DND-41 (cell line): ENCODE data around the gene SDF2L1.

ENCODE experiments used
- ATAC-seq: fragments of 200-7000 bp; cut with Tn5 transposase; 3 replicates; pipeline ENCODE4 v1.9.1; 2021; ENCODE audit warnings: low read depth; ENCODE audit not compliant: insufficient read depth
- DNase-seq: peaks from one replicate; pipeline ENCODE4 v3.0.0-alpha.2; 2020
- H2AFZ ChIP-seq: 2 replicates; pipeline ENCODE4 v1.6.0; 2012; ENCODE audit warnings: low read depth, low read length
- H3K27ac ChIP-seq: 2 replicates; pipeline ENCODE4 v1.5.1; 2012; ENCODE audit warnings: low read length, inconsistent platforms
- H3K27me3 ChIP-seq: fragments of 200-600 bp; sonication (generic); 2 replicates; pipeline ENCODE4 v1.6.0; 2012; ENCODE audit warnings: low read length, mild to moderate bottlenecking, inconsistent platforms; ENCODE audit not compliant: insufficient read depth, poor library complexity
- H3K36me3 ChIP-seq: 2 replicates; pipeline ENCODE4 v1.5.1; 2012; ENCODE audit warnings: low read length, inconsistent platforms; ENCODE audit not compliant: insufficient read depth
- H3K4me1 ChIP-seq: 2 replicates; pipeline ENCODE4 v1.5.1; 2012; ENCODE audit warnings: mild to moderate bottlenecking, low read length; ENCODE audit not compliant: insufficient read depth
- H3K4me2 ChIP-seq: 2 replicates; pipeline ENCODE4 v1.6.0; 2012; ENCODE audit warnings: mild to moderate bottlenecking, moderate library complexity, low read length, inconsistent platforms; ENCODE audit not compliant: insufficient read depth
- H3K4me3 ChIP-seq, 2 experiments: fragments of 200-600 bp in 1 of 2; shearing (Covaris generic) in 1 of 2; 2 replicates each; pipeline ENCODE4 v1.5.1; 2012 to 2016; ENCODE audit warnings: inconsistent platforms in 2 of 2, low read length in 2 of 2, mild to moderate bottlenecking in 2 of 2, low read depth in 1 of 2, moderate library complexity in 1 of 2
- H3K79me2 ChIP-seq: 2 replicates; pipeline ENCODE4 v1.6.0; 2012; ENCODE audit warnings: low read length, inconsistent platforms; ENCODE audit not compliant: insufficient read depth
- H3K9ac ChIP-seq: 2 replicates; pipeline ENCODE4 v1.6.0; 2012; ENCODE audit warnings: low read depth, mild to moderate bottlenecking, inconsistent platforms, low read length, moderate library complexity
- H3K9me3 ChIP-seq: 2 replicates; pipeline ENCODE4 v1.5.1; 2012; ENCODE audit warnings: low read length, moderate library complexity, mild to moderate bottlenecking, inconsistent platforms; ENCODE audit not compliant: insufficient read depth, severe bottlenecking
- H4K20me1 ChIP-seq: 2 replicates; pipeline ENCODE4 v1.6.0; 2012; ENCODE audit warnings: low read length; ENCODE audit not compliant: insufficient read depth
- EZH2 ChIP-seq: IDR thresholded peaks from 3 replicates; pipeline ENCODE4 v1.6.1; 2012; ENCODE audit warnings: borderline replicate concordance, low read depth, mild to moderate bottlenecking, moderate library complexity, low read length, inconsistent platforms; ENCODE audit not compliant: severe bottlenecking
- TF ChIP-seq, protein P1 (sequence below): IDR thresholded peaks from 2 replicates; pipeline ENCODE4 v1.5.1; 2012; ENCODE audit warnings: borderline replicate concordance, low read length, moderate library complexity, mild to moderate bottlenecking; ENCODE audit not compliant: poor library complexity, severe bottlenecking; ENCODE audit errors: extremely low read depth

Gene SDF2L1

DNA sequence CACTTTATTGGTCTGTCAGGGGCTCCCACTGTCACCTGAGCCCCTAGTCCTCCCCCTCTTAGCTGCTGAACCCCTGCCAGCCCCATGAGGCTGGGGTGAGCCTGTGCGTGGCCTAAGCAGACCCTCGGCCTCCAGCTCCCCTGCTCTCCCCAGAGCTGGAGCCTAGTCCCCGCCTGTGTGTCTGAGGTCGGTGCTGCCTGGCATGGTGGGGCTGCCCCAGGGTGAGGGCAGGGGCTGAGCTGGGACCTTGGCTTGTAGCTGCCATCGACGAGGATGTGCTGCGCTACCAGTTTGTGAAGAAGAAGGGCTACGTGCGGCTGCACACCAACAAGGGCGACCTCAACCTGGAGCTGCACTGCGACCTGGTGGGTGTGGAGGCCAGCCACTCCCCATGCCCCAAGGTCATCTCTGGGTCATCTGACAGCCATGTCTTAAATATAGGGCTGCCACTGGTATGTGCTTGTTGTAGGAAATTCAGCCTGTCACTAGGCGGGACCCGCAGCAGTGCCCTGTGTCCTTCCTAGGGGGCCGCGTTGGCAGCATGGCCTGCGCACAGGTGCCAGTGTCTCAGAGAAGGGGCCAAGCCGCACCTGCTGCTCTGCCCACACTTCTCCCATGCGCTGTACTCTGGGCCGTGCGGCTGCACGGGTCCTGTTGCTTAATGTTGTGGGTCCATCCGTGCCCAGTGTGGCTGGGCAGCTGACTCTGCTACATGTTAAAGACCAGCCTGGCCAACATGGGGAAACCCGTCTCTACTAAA lies 44.7 kb downstream of the SDF2L1 start:
- peaks cover 67% of the 10 kb centered on the region for H3K36me3 ChIP-seq

DNA sequence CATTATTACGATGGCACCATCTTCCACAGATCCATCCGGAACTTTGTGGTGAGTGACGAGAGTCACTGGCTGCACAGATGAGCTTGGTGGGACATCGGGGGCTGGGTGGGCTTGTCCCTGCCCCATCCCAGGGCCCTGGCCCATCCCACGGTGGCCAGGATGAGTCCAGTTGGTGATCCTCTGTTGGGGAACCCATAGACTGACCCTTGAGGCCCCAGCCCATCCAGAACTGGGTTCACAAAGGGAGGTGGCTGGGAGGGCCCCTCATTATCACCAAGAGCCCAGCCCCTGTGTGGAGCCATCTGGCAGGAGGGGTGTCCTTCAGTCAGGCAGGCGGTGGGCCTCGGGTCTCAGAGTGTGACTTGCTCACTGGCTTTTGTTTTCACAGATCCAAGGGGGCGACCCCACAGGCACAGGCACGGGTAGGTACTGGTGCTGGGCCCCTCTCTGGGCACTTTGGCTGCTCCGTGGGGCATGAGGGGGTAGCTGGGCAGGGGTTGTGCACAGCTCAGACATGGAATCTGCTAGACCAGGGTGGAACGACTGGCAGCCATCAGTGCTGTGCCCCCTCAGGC lies 45.7 kb downstream of the SDF2L1 start:
- no peak overlapping the region for H3K27ac ChIP-seq
- H3K4me2 ChIP-seq: no peak overlapping the region
- H3K36me3 ChIP-seq: peaks cover 59% of the 10 kb centered on the region
- ATAC-seq: peak; percentile 6; the same call in 1 of the 3 replicates
- H3K4me1 ChIP-seq: no peaks in the 10 kb centered on the region
- no peaks in the 10 kb centered on the region for H3K9me3 ChIP-seq
- no peak for DNase-seq
- H3K79me2 ChIP-seq: no peaks in the 10 kb centered on the region
- no peak overlapping the region for H3K9ac ChIP-seq
- H2AFZ ChIP-seq: no peak overlapping the region
- no peak overlapping the region for H3K4me3 ChIP-seq
- no peaks in the 10 kb centered on the region for H3K27me3 ChIP-seq
- H4K20me1 ChIP-seq: no peaks in the 10 kb centered on the region; the same call in 1 of the 2 replicates
- TF ChIP-seq, protein P1, sequence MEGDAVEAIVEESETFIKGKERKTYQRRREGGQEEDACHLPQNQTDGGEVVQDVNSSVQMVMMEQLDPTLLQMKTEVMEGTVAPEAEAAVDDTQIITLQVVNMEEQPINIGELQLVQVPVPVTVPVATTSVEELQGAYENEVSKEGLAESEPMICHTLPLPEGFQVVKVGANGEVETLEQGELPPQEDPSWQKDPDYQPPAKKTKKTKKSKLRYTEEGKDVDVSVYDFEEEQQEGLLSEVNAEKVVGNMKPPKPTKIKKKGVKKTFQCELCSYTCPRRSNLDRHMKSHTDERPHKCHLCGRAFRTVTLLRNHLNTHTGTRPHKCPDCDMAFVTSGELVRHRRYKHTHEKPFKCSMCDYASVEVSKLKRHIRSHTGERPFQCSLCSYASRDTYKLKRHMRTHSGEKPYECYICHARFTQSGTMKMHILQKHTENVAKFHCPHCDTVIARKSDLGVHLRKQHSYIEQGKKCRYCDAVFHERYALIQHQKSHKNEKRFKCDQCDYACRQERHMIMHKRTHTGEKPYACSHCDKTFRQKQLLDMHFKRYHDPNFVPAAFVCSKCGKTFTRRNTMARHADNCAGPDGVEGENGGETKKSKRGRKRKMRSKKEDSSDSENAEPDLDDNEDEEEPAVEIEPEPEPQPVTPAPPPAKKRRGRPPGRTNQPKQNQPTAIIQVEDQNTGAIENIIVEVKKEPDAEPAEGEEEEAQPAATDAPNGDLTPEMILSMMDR: no peak
- no peak for TF ChIP-seq EZH2

More for the DNA sequence above, 44.7 kb downstream of the SDF2L1 start:
- Histone ChIP-seq H3K4me3 (no peak overlapping the region), H3K79me2 (no peaks in the 10 kb centered on the region), H4K20me1 (peaks cover 2% of the 10 kb centered on the region; the same call in 1 of the 2 replicates), H3K4me1 (no peaks in the 10 kb centered on the region), H3K27me3 (no peaks in the 10 kb centered on the region), H3K9ac (no peak overlapping the region), H3K4me2 (no peak overlapping the region), H3K27ac (no peak overlapping the region), H2AFZ (no peak overlapping the region), H3K9me3 (no peaks in the 10 kb centered on the region)
- no peak for DNase-seq
- TF ChIP-seq, protein P1: no peak
- TF ChIP-seq EZH2: no peak
- ATAC-seq: no peak

DNA sequence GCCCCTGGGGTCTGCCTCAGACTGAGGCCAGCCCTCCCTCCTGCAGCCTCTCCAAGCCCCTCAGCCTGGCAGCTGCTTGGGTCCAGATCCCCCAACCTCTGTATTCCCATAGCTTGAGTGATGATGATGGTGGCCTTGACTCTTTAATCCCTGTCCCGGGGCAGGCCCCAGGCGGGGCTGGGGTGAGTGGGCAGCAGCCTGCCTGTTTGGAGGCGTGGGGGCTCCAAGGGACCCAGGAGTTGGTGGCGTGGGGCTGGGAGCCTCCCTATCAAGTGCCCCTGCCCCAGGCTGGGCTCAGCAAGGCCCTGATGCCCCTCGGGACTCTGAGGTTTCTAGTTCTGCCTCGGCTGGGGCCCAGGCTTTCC lies 46.2 kb downstream of the SDF2L1 start:
- no peak overlapping the region for H3K4me2 ChIP-seq
- no peaks in the 10 kb centered on the region for H3K27me3 ChIP-seq
- no peak for TF ChIP-seq EZH2

DNA sequence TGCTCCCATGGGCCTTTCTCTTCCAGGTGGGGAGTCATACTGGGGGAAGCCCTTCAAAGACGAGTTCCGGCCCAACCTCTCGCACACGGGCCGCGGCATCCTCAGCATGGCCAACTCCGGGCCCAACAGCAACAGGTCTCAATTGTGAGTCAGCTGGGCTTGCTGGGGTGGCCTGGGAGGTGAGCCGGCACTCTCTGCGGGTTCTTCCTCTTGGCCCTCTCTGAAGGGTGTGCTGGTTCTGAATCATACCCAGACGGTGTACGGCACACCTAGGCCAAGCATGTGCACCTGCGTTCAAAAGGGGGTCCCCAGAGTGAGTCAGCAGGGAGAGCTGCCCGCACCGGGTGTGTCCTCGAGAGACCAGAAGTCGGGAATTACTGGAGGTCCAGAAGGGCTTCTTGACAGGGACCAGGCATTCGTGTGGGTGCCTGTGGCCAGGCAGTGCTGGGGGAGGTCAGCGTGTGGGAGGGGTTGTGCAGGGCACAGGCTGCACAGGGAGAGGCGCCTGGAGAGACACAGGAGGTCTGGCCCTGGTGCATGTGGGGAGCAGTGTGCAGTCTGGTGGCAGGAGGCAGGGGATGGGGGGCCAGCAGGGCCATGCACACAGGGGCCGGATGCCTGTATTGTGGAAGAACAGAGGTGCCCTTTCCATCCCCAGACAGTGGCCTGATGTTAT lies 46.7 kb downstream of the SDF2L1 start:
- H3K27ac ChIP-seq: no peak overlapping the region
- DNase-seq: no peak
- no peak overlapping the region for H2AFZ ChIP-seq
- H3K36me3 ChIP-seq: peaks cover 61% of the 10 kb centered on the region
- ATAC-seq: no peak
- H4K20me1 ChIP-seq: peaks cover 3% of the 10 kb centered on the region; the same call in 1 of the 2 replicates
- H3K4me3 ChIP-seq: no peak overlapping the region
- no peak overlapping the region for H3K4me2 ChIP-seq
- H3K27me3 ChIP-seq: no peaks in the 10 kb centered on the region
- no peaks in the 10 kb centered on the region for H3K79me2 ChIP-seq
- H3K4me1 ChIP-seq: no peaks in the 10 kb centered on the region
- H3K9ac ChIP-seq: no peak overlapping the region
- no peaks in the 10 kb centered on the region for H3K9me3 ChIP-seq
- TF ChIP-seq EZH2: no peak
- TF ChIP-seq, protein P1: no peak

More for the DNA sequence above, 46.2 kb downstream of the SDF2L1 start:
- Histone ChIP-seq H3K27ac (no peak overlapping the region), H3K4me3 (no peak overlapping the region), H2AFZ (no peak overlapping the region), H3K9ac (no peak overlapping the region), H3K4me1 (no peaks in the 10 kb centered on the region), H3K79me2 (no peaks in the 10 kb centered on the region), H3K9me3 (no peaks in the 10 kb centered on the region), H3K36me3 (peaks cover 58% of the 10 kb centered on the region), H4K20me1 (peaks cover 1% of the 10 kb centered on the region; the same call in 1 of the 2 replicates)
- ATAC-seq: no peak; the same call in 2 of the 3 replicates
- no peak for DNase-seq
